Fibroblast of lung (primary cell): ENCODE measurements around the gene PFKP. TPM values are rescaled to one million over a fixed set of nuclear protein-coding genes. Genes with fewer than 3 reads are reported as not detected.
A peak's percentile ranks its signal among the peaks of the same experiment; 100 is the strongest.

ENCODE experiments used
- DNase-seq, 2 donors: peaks; one replicate each; pipeline versions ENCODE4 v3.0.0 to v3.0.0-alpha.2; 2010; ENCODE audit warnings: low read depth in 2 of 2
- H2AFZ ChIP-seq: 2 replicates; pipeline ENCODE4 v1.5.1; 2012; ENCODE audit warnings: low read length, control low read depth, inconsistent platforms
- H3K27ac ChIP-seq: 2 replicates; pipeline ENCODE4 v1.5.1; 2011; ENCODE audit warnings: low read length, control low read depth; ENCODE audit not compliant: insufficient read depth
- H3K27me3 ChIP-seq: 2 replicates; pipeline ENCODE4 v1.5.1; 2011; ENCODE audit warnings: mild to moderate bottlenecking, low read length; ENCODE audit not compliant: control insufficient read depth, insufficient read depth
- H3K36me3 ChIP-seq: 2 replicates; pipeline ENCODE4 v1.5.1; 2011; ENCODE audit warnings: low read length; ENCODE audit not compliant: control insufficient read depth, insufficient read depth
- H3K4me1 ChIP-seq: 2 replicates; pipeline ENCODE4 v1.5.1; 2011; ENCODE audit warnings: low read length; ENCODE audit not compliant: control insufficient read depth, insufficient read depth; ENCODE audit errors: extremely low read depth
- H3K4me2 ChIP-seq: 2 replicates; pipeline ENCODE4 v1.5.1; 2011; ENCODE audit warnings: low read length, control low read depth; ENCODE audit not compliant: insufficient read depth; ENCODE audit errors: extremely low read depth
- H3K4me3 ChIP-seq, 4 experiments: fragments of 200-600 bp in 1 of 4; sonication (generic) in 1 of 4; replicated peaks in 1 of 4; 2 replicates each; pipeline ENCODE4 v1.5.1; 2011 to 2016; ENCODE audit warnings: low read length in 4 of 4, low read depth in 3 of 4, mild to moderate bottlenecking in 3 of 4, control low read depth in 2 of 4, inconsistent platforms in 1 of 4, mixed read lengths in 1 of 4; ENCODE audit not compliant: insufficient read depth in 1 of 4; ENCODE audit errors: control extremely low read depth in 1 of 4
- H3K79me2 ChIP-seq: 2 replicates; pipeline ENCODE4 v1.5.1; 2012; ENCODE audit warnings: mild to moderate bottlenecking, low read length, inconsistent platforms; ENCODE audit not compliant: control insufficient read depth, insufficient read depth
- H3K9ac ChIP-seq: 2 replicates; pipeline ENCODE4 v1.5.1; 2011; ENCODE audit warnings: mild to moderate bottlenecking, low read length, control low read depth; ENCODE audit not compliant: insufficient read depth
- H3K9me3 ChIP-seq: 2 replicates; pipeline ENCODE4 v1.5.1; 2012; ENCODE audit warnings: low read depth, low read length; ENCODE audit not compliant: control insufficient read depth, insufficient read depth
- H4K20me1 ChIP-seq: 2 replicates; pipeline ENCODE4 v1.5.1; 2011; ENCODE audit warnings: low read length; ENCODE audit not compliant: control insufficient read depth, insufficient read depth; ENCODE audit errors: extremely low read depth
- EZH2 ChIP-seq: IDR thresholded peaks from 2 replicates; pipeline ENCODE4 v1.5.1; 2012; ENCODE audit warnings: low read length, control low read depth, mild to moderate bottlenecking; ENCODE audit errors: missing control alignments
- polyA plus RNA-seq, 2 donors: library from polyadenylated mRNA; depleted of rRNA in 1 of 2; stranded (reverse) in 1 of 2; unstranded in 1 of 2; fragments of >200 nt; gene quantifications; 2 replicates each; pipeline ENCODE4 v1.2.1, GENCODE V29; 2011 to 2012; ENCODE audit warnings: missing spikeins in 1 of 2
- total RNA-seq: library from RNA; depleted of rRNA; stranded (reverse); fragments of >200 nt; gene quantifications from 2 replicates; pipeline ENCODE4 v1.2.1, GENCODE V29; 2014
- TF ChIP-seq, protein P1 (sequence below), 2 donors: IDR thresholded peaks in 1 of 2; conservative IDR thresholded peaks in 1 of 2; 1 replicate in 1 of 2; 2 replicates in 1 of 2; pipeline ENCODE4 v1.5.1; 2011 to 2012; ENCODE audit warnings: low read length in 2 of 2, control low read depth in 1 of 2, inconsistent platforms in 1 of 2, low read depth in 1 of 2, mild to moderate bottlenecking in 1 of 2

The PFKP gene
- total and polyA plus RNA-seq, 2 donors (not counting 1 experiment from before 2014, with no cell fraction given), result 74.3 to 90.3 TPM

DNA sequence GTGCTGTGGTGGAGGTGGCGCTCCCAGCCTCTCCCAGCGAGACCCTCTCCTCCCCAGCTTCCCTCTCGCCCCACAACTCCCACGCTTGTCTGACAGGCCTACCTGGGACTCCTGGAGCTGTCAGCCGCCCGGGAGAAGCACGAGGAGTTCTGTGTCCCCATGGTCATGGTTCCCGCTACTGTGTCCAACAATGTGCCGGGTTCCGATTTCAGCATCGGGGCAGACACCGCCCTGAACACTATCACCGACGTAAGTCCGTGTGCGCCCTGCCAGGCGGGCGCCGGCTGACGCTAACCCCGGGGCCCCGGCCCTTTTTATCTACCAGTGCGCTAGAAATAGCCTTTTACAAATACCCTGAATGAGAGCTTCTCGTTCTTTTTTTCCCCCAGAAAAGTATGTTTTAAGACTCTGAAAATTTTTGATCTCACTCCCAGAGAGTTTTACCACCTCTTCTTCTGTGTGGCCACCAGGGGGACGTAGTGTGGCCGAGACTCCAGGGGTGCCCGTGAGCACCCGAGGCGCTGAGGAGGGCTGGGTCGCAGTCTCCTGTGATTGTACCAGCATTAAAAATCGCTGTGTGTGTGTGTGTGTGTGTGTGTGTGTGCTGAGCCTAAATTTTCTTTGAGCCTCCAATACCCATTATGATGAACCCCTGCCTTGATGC lies 52.6 kb downstream of the PFKP start:
- Histone ChIP-seq H3K4me1 (no peaks in the 10 kb centered on the region), H3K36me3 (peaks cover 37% of the 10 kb centered on the region), H3K79me2 (no peaks in the 10 kb centered on the region), H3K4me3 (no peak overlapping the region), H3K9ac (no peak overlapping the region), H3K4me2 (no peak overlapping the region), H2AFZ (no peak overlapping the region), H4K20me1 (no peaks in the 10 kb centered on the region), H3K9me3 (no peaks in the 10 kb centered on the region), H3K27me3 (no peaks in the 10 kb centered on the region), H3K27ac (no peak overlapping the region)
- peak; percentile 19 to 20 for DNase-seq
- TF ChIP-seq, protein P1, sequence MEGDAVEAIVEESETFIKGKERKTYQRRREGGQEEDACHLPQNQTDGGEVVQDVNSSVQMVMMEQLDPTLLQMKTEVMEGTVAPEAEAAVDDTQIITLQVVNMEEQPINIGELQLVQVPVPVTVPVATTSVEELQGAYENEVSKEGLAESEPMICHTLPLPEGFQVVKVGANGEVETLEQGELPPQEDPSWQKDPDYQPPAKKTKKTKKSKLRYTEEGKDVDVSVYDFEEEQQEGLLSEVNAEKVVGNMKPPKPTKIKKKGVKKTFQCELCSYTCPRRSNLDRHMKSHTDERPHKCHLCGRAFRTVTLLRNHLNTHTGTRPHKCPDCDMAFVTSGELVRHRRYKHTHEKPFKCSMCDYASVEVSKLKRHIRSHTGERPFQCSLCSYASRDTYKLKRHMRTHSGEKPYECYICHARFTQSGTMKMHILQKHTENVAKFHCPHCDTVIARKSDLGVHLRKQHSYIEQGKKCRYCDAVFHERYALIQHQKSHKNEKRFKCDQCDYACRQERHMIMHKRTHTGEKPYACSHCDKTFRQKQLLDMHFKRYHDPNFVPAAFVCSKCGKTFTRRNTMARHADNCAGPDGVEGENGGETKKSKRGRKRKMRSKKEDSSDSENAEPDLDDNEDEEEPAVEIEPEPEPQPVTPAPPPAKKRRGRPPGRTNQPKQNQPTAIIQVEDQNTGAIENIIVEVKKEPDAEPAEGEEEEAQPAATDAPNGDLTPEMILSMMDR (conservative IDR thresholded peaks at IDR 0.05 in 1 of 2, IDR thresholded peaks at IDR 0.05 in 1 of 2; ENCODE audit: low read depth in 1 of 2, low read length in 2 of 2), result peak; percentile 48 to 57
- TF ChIP-seq EZH2, result no peak

DNA sequence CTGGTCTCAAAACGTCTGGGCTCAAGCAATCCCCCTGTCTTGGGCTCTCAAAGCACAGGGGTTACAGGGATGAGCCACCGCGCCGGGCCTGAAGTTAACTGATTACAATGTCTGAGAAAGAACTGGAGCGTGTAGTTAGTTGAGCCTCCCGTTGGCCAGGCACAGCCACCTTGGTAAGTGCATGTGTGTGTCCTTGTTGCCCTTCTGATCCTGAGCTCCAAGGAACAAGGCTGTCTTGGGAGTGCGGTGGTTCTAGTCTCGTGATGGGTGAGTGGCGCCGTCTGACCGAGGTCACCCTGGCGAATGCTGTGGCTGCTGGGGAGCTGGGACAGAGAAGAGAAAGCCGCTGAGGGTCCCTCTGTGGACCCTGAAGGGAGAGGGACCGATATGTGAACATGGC lies 54.7 kb downstream of the PFKP start:
- no peak for DNase-seq
- peaks cover 4% of the 10 kb centered on the region for H3K4me1 ChIP-seq
- H3K9me3 ChIP-seq, result no peaks in the 10 kb centered on the region
- H3K27ac ChIP-seq, result no peak overlapping the region
- no peak for TF ChIP-seq EZH2
- TF ChIP-seq, protein P1 (conservative IDR thresholded peaks at IDR 0.05 in 1 of 2, IDR thresholded peaks at IDR 0.05 in 1 of 2; ENCODE audit: low read depth in 1 of 2, low read length in 2 of 2), result no peak
- H3K79me2 ChIP-seq, result no peaks in the 10 kb centered on the region
- H3K4me2 ChIP-seq, result no peak overlapping the region
- H3K4me3 ChIP-seq, result no peak overlapping the region
- H3K36me3 ChIP-seq, result peaks cover 40% of the 10 kb centered on the region
- H3K27me3 ChIP-seq, result no peaks in the 10 kb centered on the region
- no peaks in the 10 kb centered on the region for H4K20me1 ChIP-seq
- no peak overlapping the region for H3K9ac ChIP-seq
- no peak overlapping the region for H2AFZ ChIP-seq

DNA sequence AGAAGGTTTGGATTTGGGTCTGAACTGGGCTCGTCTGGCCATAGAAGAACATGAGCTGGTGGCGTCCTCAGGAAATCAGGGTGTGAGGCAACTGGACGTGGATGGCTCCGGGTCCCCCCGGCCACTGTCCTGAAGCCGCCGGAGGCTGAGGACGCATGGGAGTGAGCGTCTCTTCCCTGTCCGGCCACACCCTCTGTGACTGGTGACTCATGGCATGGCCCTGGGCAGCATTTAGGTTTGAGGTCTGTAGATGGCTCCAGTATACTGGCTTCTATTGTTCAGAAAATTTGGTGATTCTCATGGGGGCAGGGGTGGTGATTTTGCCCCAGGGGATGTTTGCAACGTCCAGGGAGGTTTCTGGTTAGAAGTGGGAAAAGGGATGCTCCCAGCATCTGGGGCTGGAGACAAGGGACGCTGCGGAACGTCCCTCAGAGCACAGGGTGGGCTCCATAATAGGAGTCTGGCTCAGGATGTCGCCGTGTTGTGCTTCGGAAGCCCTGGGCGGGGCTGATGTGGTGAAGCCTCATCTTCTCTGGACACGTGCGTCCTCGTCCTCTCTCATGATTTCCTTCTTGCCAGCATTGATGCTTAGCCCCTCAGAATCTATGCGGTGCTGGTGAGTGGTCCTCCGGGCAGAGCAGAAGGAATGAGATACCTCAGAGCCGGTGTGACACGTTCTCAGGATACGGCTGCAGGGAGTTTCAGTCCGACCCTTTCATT lies 55.3 kb downstream of the PFKP start:
- no peaks in the 10 kb centered on the region for H3K79me2 ChIP-seq
- no peaks in the 10 kb centered on the region for H3K9me3 ChIP-seq
- no peak overlapping the region for H3K27ac ChIP-seq
- H4K20me1 ChIP-seq, result no peaks in the 10 kb centered on the region
- peaks cover 4% of the 10 kb centered on the region for H3K4me1 ChIP-seq
- H3K36me3 ChIP-seq, result peaks cover 34% of the 10 kb centered on the region
- no peak overlapping the region for H3K4me3 ChIP-seq
- no peak overlapping the region for H3K9ac ChIP-seq
- H2AFZ ChIP-seq, result no peak overlapping the region
- H3K4me2 ChIP-seq, result no peak overlapping the region
- TF ChIP-seq, protein P1 (conservative IDR thresholded peaks at IDR 0.05 in 1 of 2, IDR thresholded peaks at IDR 0.05 in 1 of 2; ENCODE audit: low read depth in 1 of 2, low read length in 2 of 2), result no peak
- no peak for TF ChIP-seq EZH2
- DNase-seq, result peak in 1 of 2 donors; percentile 20
- H3K27me3 ChIP-seq, result no peaks in the 10 kb centered on the region
